GF-D8 (cell line): ENCODE data around the gene KDM4C.
"Not testable (repeated sequence)": the region's sequence is repeated elsewhere in the genome, so short reads cannot be mapped to it uniquely, and the experiment has no call there.

Experiments
- DNase-seq: peaks from one replicate; lab custom pipeline; 2025; lab: John Stamatoyannopoulos, UW

KDM4C gene

GRCh38 chr9:7171396-7172153, 413.8 kb downstream of the KDM4C start:
- DNase-seq = no peak

- no peak for DNase-seq
Measured at GRCh38 chr9:7172154-7173115, 414.7 kb downstream of the KDM4C start.

GRCh38 chr9:7173139-7173538, 415.4 kb downstream of the KDM4C start:
- no peak for DNase-seq

- no peak for DNase-seq
Measured at GRCh38 chr9:7174301-7174700, 416.5 kb downstream of the KDM4C start.

- no peak for DNase-seq
Measured at GRCh38 chr9:7174884-7175283, 417.1 kb downstream of the KDM4C start.

- no peak for DNase-seq
Measured at GRCh38 chr9:7176561-7176960, 418.8 kb downstream of the KDM4C start.

GRCh38 chr9:7177383-7177782, 419.6 kb downstream of the KDM4C start:
- no peak for DNase-seq

- DNase-seq = no peak
Measured at GRCh38 chr9:7178729-7179128, 421.0 kb downstream of the KDM4C start.

- DNase-seq = no peak
Measured at GRCh38 chr9:7180247-7180646, 422.5 kb downstream of the KDM4C start.

- DNase-seq = not testable (repeated sequence)
Measured at GRCh38 chr9:7183139-7183538, 425.4 kb downstream of the KDM4C start.

GRCh38 chr9:7185612-7186011, 427.8 kb downstream of the KDM4C start:
- DNase-seq = no peak

- no peak for DNase-seq
Measured at GRCh38 chr9:7186175-7186574, 428.4 kb downstream of the KDM4C start.

GRCh38 chr9:7192266-7192665, 434.5 kb downstream of the KDM4C start:
- no peak for DNase-seq

GRCh38 chr9:7195526-7195925, 437.8 kb downstream of the KDM4C start:
- DNase-seq = no peak

- no peak for DNase-seq
Measured at GRCh38 chr9:7196467-7196866, 438.7 kb downstream of the KDM4C start.

- no peak for DNase-seq
Measured at GRCh38 chr9:7201196-7201595, 443.4 kb downstream of the KDM4C start.

GRCh38 chr9:7205806-7206205, 448.0 kb downstream of the KDM4C start:
- DNase-seq = no peak

GRCh38 chr9:7206221-7206758, 448.5 kb downstream of the KDM4C start:
- no peak for DNase-seq

GRCh38 chr9:7209016-7209715, 451.4 kb downstream of the KDM4C start:
- no peak for DNase-seq

GRCh38 chr9:7209990-7210389, 452.2 kb downstream of the KDM4C start:
- no peak for DNase-seq

- DNase-seq = no peak
Measured at GRCh38 chr9:7210854-7211637, 453.3 kb downstream of the KDM4C start.
